Natural killer cell (primary cell): ENCODE data around the gene CITED4. TPM values are rescaled to one million over a fixed set of nuclear protein-coding genes. Genes with fewer than 3 reads are reported as not detected.

Experiments used
- ATAC-seq, 3 donors: fragments of 150-1000 bp in 2 of 3; fragments of 200-7000 bp in 1 of 3; cut with Tn5 transposase; 1 replicate in 1 of 3; 2 replicates in 2 of 3; pipeline ENCODE4 v1.10.0; 2021; ENCODE audit warnings: mild to moderate bottlenecking in 2 of 3, moderate library complexity in 2 of 3
- DNase-seq, 2 donors: peaks; one replicate each; pipeline versions ENCODE4 v3.0.0 to v3.0.0-alpha.2; 2013 to 2021; ENCODE audit warnings: mixed read lengths in 1 of 2
- H3K27ac ChIP-seq: one replicate; pipeline ENCODE4 v1.5.1; 2013; ENCODE audit warnings: mild to moderate bottlenecking, low read length
- H3K27me3 ChIP-seq: one replicate; pipeline ENCODE4 v1.6.1; 2013; ENCODE audit warnings: low read length; ENCODE audit not compliant: control insufficient read depth, insufficient read depth
- H3K36me3 ChIP-seq: one replicate; pipeline ENCODE4 v1.6.1; 2013; ENCODE audit warnings: low read length; ENCODE audit not compliant: control insufficient read depth, insufficient read depth
- H3K4me1 ChIP-seq: one replicate; pipeline ENCODE4 v1.6.1; 2013; ENCODE audit warnings: low read length; ENCODE audit not compliant: control insufficient read depth, insufficient read depth
- H3K4me3 ChIP-seq: one replicate; pipeline ENCODE4 v1.5.1; 2013; ENCODE audit warnings: low read length
- H3K9me3 ChIP-seq: one replicate; pipeline ENCODE4 v1.6.1; 2013; ENCODE audit warnings: low read length; ENCODE audit not compliant: control insufficient read depth, insufficient read depth
- H3K27ac Mint-ChIP-seq, 2 donors: one replicate each; pipeline ENCODE4 v1.8.0; 2022; ENCODE audit warnings: mild to moderate bottlenecking in 2 of 2, mixed read lengths in 2 of 2, moderate library complexity in 1 of 2
- H3K27me3 Mint-ChIP-seq, 2 donors: one replicate each; pipeline ENCODE4 v1.8.0; 2022; ENCODE audit warnings: low read depth in 2 of 2, mixed read lengths in 2 of 2
- H3K36me3 Mint-ChIP-seq: one replicate; pipeline ENCODE4 v1.8.0; 2022; ENCODE audit warnings: mixed read lengths
- H3K4me1 Mint-ChIP-seq, 2 donors: one replicate each; pipeline ENCODE4 v1.8.0; 2022; ENCODE audit warnings: mixed read lengths in 2 of 2
- H3K4me3 Mint-ChIP-seq: one replicate; pipeline ENCODE4 v1.8.0; 2022; ENCODE audit warnings: mild to moderate bottlenecking, moderate library complexity, mixed read lengths
- H3K9me3 Mint-ChIP-seq, 2 donors: one replicate each; pipeline ENCODE4 v1.8.0; 2022; ENCODE audit warnings: mixed read lengths in 2 of 2
- WGBS: methylation state at CpG from one replicate; pipeline ENCODE4 v1.1.7; 2013; ENCODE audit warnings: missing lambda C conversion rate; ENCODE audit not compliant: insufficient coverage; 5-methylcytosine and 5-hydroxymethylcytosine counted together
- intact Hi-C: fragments of 100-400 bp; cut with micrococcal nuclease; formaldehyde crosslinking; loops from one replicate; pipeline ENCODE4 v1.14.2; 2022
- total RNA-seq, 4 donors: library from RNA; stranded (reverse); fragments of 120-200 nt in 1 of 4; gene quantifications; one replicate each; pipeline versions ENCODE4 v1.2.3 to v1.2.4, GENCODE V29; 2013 to 2022
- TF ChIP-seq, protein P1 (sequence below): fragments of 200-600 bp; IDR thresholded peaks from one replicate; pipeline ENCODE4 v1.8.0; 2022; ENCODE audit warnings: antibody characterized with exemption

CITED4 gene
- total RNA-seq, 3 donors from 2014 or later (not counting 1 experiment from before 2014, with no cell fraction given), result 3.5 to 7.7 (median 4.9) TPM

DNA sequence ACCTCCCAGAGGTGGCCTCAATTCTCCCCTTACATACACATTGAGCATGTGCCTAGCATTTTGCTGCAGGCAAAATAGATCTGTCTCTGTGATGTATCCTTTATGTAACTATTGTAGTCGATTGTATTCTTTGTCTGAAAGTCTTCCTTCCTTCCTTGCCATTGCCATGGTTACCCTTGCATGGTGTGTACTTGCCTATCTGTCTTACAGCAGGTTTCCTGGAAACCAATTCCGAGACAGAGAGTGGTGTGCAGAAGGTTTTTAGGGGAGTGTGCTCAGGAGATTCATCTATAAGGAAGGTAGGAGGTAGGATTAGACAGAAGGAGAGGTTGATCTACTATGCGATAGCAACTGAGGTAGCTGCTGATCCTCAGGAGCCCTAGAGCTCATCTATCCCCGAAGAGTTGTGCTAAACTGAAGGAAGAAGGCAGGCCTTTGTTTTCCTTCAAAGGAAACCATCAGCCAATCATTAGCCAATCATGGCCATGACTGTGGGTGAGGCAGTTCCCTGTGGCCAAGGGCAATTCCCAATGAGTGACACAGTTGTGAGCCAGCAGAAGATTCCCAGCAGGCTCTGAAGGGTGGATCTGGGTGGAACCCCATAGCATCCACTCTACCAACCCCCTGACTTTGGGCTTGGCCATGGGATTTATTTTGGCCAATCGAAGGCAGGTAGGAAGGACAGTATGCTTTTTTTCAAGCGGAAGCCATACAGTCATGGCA is 15.0 kb downstream of the CITED4 start:
- 92% methylated on average over 6 of the region's 6 CpGs for WGBS
- no peak overlapping the region for H3K27ac Mint-ChIP-seq
- intact Hi-C loops, result no loop called here

DNA sequence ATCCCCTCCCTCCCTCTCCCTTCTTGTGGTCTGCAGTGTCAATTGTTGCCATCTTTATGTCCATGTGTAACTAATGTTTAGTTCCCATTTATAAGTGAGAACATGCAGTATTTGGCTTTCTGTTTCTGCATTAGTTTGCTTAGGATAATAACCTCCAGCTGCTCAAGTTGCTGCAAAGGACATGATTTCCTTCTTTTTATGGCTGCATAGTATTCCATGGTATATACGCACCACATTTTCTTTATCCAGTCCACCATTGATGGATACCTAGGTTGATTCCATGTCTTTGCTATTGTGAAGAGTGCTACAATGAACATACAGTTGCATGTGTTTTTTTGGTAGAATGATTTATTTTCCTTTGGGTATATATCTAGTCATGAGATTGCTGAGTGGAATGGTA is 16.3 kb downstream of the CITED4 start:
- 100% methylated on average over 1 of the region's 1 CpG for WGBS
- TF ChIP-seq, protein P1, sequence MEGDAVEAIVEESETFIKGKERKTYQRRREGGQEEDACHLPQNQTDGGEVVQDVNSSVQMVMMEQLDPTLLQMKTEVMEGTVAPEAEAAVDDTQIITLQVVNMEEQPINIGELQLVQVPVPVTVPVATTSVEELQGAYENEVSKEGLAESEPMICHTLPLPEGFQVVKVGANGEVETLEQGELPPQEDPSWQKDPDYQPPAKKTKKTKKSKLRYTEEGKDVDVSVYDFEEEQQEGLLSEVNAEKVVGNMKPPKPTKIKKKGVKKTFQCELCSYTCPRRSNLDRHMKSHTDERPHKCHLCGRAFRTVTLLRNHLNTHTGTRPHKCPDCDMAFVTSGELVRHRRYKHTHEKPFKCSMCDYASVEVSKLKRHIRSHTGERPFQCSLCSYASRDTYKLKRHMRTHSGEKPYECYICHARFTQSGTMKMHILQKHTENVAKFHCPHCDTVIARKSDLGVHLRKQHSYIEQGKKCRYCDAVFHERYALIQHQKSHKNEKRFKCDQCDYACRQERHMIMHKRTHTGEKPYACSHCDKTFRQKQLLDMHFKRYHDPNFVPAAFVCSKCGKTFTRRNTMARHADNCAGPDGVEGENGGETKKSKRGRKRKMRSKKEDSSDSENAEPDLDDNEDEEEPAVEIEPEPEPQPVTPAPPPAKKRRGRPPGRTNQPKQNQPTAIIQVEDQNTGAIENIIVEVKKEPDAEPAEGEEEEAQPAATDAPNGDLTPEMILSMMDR, result no peak
- DNase-seq, result no peak
- H3K4me3 Mint-ChIP-seq, result no peak overlapping the region
- no peaks in the 10 kb centered on the region for H3K9me3 Mint-ChIP-seq
- H3K27ac Mint-ChIP-seq, result peak overlapping the region; percentile 4 to 48
- H3K9me3 ChIP-seq, result no peaks in the 10 kb centered on the region
- H3K27ac ChIP-seq, result no peak overlapping the region
- no peaks in the 10 kb centered on the region for H3K36me3 ChIP-seq
- intact Hi-C loops, result no loop called here
- no peaks in the 10 kb centered on the region for H3K36me3 Mint-ChIP-seq
- H3K4me1 ChIP-seq, result peaks cover 12% of the 10 kb centered on the region
- peaks cover 12 to 24% of the 10 kb centered on the region in 2 donors for H3K4me1 Mint-ChIP-seq
- no peaks in the 10 kb centered on the region for H3K27me3 ChIP-seq
- ATAC-seq, result no peak
- H3K27me3 Mint-ChIP-seq, result no peaks in the 10 kb centered on the region
- H3K4me3 ChIP-seq, result no peak overlapping the region

More for the DNA sequence above, 15.0 kb downstream of the CITED4 start:
- no peaks in the 10 kb centered on the region for H3K9me3 Mint-ChIP-seq
- TF ChIP-seq, protein P1, result no peak
- Histone ChIP-seq H3K27me3 (no peaks in the 10 kb centered on the region), H3K4me3 (no peak overlapping the region), H3K27ac (no peak overlapping the region), H3K4me1 (peaks cover 12% of the 10 kb centered on the region), H3K36me3 (no peaks in the 10 kb centered on the region), H3K9me3 (no peaks in the 10 kb centered on the region)
- no peak overlapping the region for H3K4me3 Mint-ChIP-seq
- H3K36me3 Mint-ChIP-seq, result no peaks in the 10 kb centered on the region
- no peak for DNase-seq
- H3K4me1 Mint-ChIP-seq, result peaks cover 10 to 20% of the 10 kb centered on the region in 2 donors
- H3K27me3 Mint-ChIP-seq, result no peaks in the 10 kb centered on the region
- ATAC-seq, result no peak

DNA sequence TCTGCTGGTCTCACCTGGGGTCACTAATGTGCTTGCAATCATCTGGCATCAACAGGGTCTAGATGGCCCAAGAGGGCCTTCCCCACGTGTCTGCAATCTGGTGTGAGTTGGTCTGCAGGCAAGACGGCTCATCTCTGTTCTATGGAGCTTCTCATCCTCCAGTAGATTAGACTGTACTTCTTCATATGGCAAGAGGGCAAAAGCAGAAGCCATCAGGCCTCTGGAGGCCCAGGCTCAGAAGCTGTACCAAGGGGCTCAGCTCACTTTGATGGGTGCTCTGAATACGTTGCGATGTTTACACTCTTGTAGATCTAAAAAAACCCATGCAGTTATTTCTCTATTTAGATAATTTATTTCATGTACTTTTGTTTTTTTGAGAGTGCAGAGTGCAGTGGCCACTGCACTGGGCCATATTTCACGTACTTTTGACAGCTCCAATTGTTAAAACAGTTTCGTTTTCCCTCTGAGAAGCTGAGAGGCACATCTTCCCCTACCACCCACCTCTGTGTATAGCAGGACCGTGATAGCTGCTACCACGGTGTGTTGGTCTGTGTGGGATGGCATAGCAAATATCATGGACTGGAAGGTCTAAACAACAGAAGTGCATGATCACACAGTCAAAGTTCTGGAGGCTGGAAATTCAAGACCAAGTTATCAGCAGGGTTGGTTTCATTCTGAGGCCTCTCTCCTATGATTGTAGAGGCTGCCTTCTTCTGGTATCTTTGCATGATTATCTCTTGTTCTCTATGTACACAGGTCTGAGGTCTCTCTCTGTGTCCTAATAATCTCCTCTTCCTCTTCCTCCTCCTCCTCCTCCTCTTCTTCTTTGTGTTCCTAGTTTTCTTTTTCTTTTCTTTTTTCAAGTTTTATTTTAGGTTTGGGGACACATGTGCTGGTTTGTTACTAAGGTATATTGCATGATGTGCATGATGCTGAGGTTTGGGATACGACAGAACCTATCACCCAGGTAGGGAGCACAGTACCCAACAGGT is 17.0 kb downstream of the CITED4 start:
- Histone ChIP-seq H3K9me3 (no peaks in the 10 kb centered on the region), H3K4me3 (no peak overlapping the region), H3K27ac (peak overlapping the region; percentile 4), H3K36me3 (no peaks in the 10 kb centered on the region), H3K4me1 (peaks cover 13% of the 10 kb centered on the region), H3K27me3 (no peaks in the 10 kb centered on the region)
- H3K4me3 Mint-ChIP-seq, result peak overlapping the region; percentile 71
- no peaks in the 10 kb centered on the region for H3K27me3 Mint-ChIP-seq
- TF ChIP-seq, protein P1, result no peak
- no peaks in the 10 kb centered on the region for H3K9me3 Mint-ChIP-seq
- H3K4me1 Mint-ChIP-seq, result peaks cover 19 to 25% of the 10 kb centered on the region in 2 donors
- DNase-seq (peak in 1 of 2 donors; percentile 38), ATAC-seq (peak; percentile 62 to 70 (median 64))
- 44% methylated on average over 8 of the region's 9 CpGs for WGBS
- intact Hi-C loops, result no loop called here
- H3K27ac Mint-ChIP-seq, result peak overlapping the region; percentile 4 to 48
- no peaks in the 10 kb centered on the region for H3K36me3 Mint-ChIP-seq
